H1 (cell line): Measurements from ENCODE around the gene EPB41L4B. TPM values are rescaled to one million over a fixed set of nuclear protein-coding genes. Genes with fewer than 3 reads are reported as not detected.

Source experiments
- CTCF ChIA-PET: fragments of 300-600 bp; sonication (Branson Sonifier 250); formaldehyde crosslinking; loops from one replicate; lab custom pipeline; 2021; ENCODE audit not compliant: partially characterized antibody; lab: Charles Lee
- POLR2A ChIA-PET: fragments of 300-600 bp; sonication (Branson Sonifier 250); formaldehyde crosslinking; loops from one replicate; lab custom pipeline; 2021; ENCODE audit warnings: inconsistent platforms; ENCODE audit not compliant: partially characterized antibody; lab: Charles Lee
- DNase-seq, 2 experiments: peaks; one replicate each; pipeline versions ENCODE4 v3.0.0 to v3.0.0-alpha.2; 2010 to 2022; ENCODE audit warnings: low spot score in 2 of 2, low read depth in 1 of 2, mixed read lengths in 1 of 2
- FAIRE-seq: peaks from 2 replicates; lab custom pipeline; 2011; peaks lifted over from hg19 to GRCh38; lab: Jason Lieb, UNC
- H2AFZ ChIP-seq: 2 replicates; pipeline ENCODE4 v1.8.1; 2012; ENCODE audit warnings: low read length, inconsistent platforms
- H2AK5ac ChIP-seq: 2 replicates; pipeline ENCODE4 v1.6.1; 2013; ENCODE audit warnings: low read depth, low read length
- H2BK120ac ChIP-seq: replicated peaks from 2 replicates; pipeline ENCODE3; 2013; ENCODE audit warnings: low read depth, low read length, inconsistent platforms
- H2BK12ac ChIP-seq: 2 replicates; pipeline ENCODE4 v1.6.1; 2013; ENCODE audit warnings: low read depth, low read length
- H2BK15ac ChIP-seq: 2 replicates; pipeline ENCODE4 v1.6.1; 2013; ENCODE audit warnings: low read length
- H2BK20ac ChIP-seq: 2 replicates; pipeline ENCODE4 v1.6.1; 2013; ENCODE audit warnings: low read length
- H2BK5ac ChIP-seq: 2 replicates; pipeline ENCODE4 v1.6.1; 2013; ENCODE audit warnings: low read depth, low read length
- H3K14ac ChIP-seq: 2 replicates; pipeline ENCODE4 v1.6.1; 2013; ENCODE audit warnings: inconsistent platforms; ENCODE audit not compliant: insufficient read length
- H3K18ac ChIP-seq: 2 replicates; pipeline ENCODE4 v1.6.1; 2013; ENCODE audit warnings: low read length; ENCODE audit errors: extremely low read depth
- H3K23ac ChIP-seq: 2 replicates; pipeline ENCODE4 v1.6.1; 2013; ENCODE audit warnings: inconsistent platforms; ENCODE audit not compliant: insufficient read length
- H3K23me2 ChIP-seq: 2 replicates; pipeline ENCODE4 v1.6.1; 2013; ENCODE audit warnings: low read depth, low read length
- H3K27ac ChIP-seq: 2 replicates; pipeline ENCODE4 v1.6.1; 2011; ENCODE audit warnings: low read depth, low read length, inconsistent platforms
- H3K27me3 ChIP-seq, 4 experiments: replicated peaks in 1 of 4; 1 replicate in 1 of 4; 2 replicates in 3 of 4; pipeline versions ENCODE4 v1.6.1 to v1.8.1; 2011 to 2013; ENCODE audit warnings: low read length in 3 of 4, mild to moderate bottlenecking in 3 of 4, inconsistent platforms in 2 of 4, mixed read lengths in 2 of 4, moderate library complexity in 1 of 4; ENCODE audit not compliant: control insufficient read depth in 3 of 4, insufficient read depth in 3 of 4; ENCODE audit errors: extremely low read depth in 1 of 4
- H3K36me3 ChIP-seq, 4 experiments: 2 replicates each; pipeline versions ENCODE4 v1.6.1 to v1.8.1; 2011 to 2013; ENCODE audit warnings: mild to moderate bottlenecking in 4 of 4, low read length in 3 of 4, moderate library complexity in 2 of 4, control low read depth in 1 of 4, inconsistent platforms in 1 of 4; ENCODE audit not compliant: insufficient read depth in 4 of 4, control insufficient read depth in 2 of 4
- H3K4ac ChIP-seq: replicated peaks from 2 replicates; pipeline ENCODE3; 2013; ENCODE audit warnings: low read length, low read depth, mixed read lengths, inconsistent platforms; ENCODE audit not compliant: insufficient read length
- H3K4me1 ChIP-seq, 4 experiments: replicated peaks in 1 of 4; 1 replicate in 1 of 4; 2 replicates in 3 of 4; pipeline versions ENCODE4 v1.6.1 to v1.8.1; 2011 to 2013; ENCODE audit warnings: low read length in 3 of 4, inconsistent platforms in 2 of 4, mixed read lengths in 1 of 4; ENCODE audit not compliant: insufficient read depth in 4 of 4, control insufficient read depth in 3 of 4
- H3K4me2 ChIP-seq, 2 experiments: 2 replicates each; pipeline versions ENCODE4 v1.6.1 to v1.8.1; 2011 to 2013; ENCODE audit warnings: low read depth in 2 of 2, low read length in 2 of 2, control low read depth in 1 of 2, inconsistent platforms in 1 of 2, mild to moderate bottlenecking in 1 of 2; ENCODE audit not compliant: insufficient read depth in 1 of 2
- H3K4me3 ChIP-seq, 4 experiments: fragments of 200-600, 300-600 bp in 1 of 4; sonication (generic), shearing (Covaris generic), sonication (Bioruptor Twin) in 1 of 4; 2 replicates each; pipeline versions ENCODE4 v1.5.1 to v1.8.1; 2011 to 2016; ENCODE audit warnings: low read length in 4 of 4, low read depth in 3 of 4, control low read depth in 2 of 4, inconsistent platforms in 2 of 4, mild to moderate bottlenecking in 2 of 4, mixed read lengths in 1 of 4, moderate library complexity in 1 of 4; ENCODE audit not compliant: insufficient read depth in 2 of 4; ENCODE audit errors: extremely low read depth in 1 of 4
- H3K56ac ChIP-seq: replicated peaks from 2 replicates; pipeline ENCODE3; 2013; ENCODE audit warnings: low read depth, mild to moderate bottlenecking, mixed read lengths, low read length, inconsistent platforms; ENCODE audit not compliant: insufficient read length
- H3K79me1 ChIP-seq: 2 replicates; pipeline ENCODE4 v1.6.1; 2013; ENCODE audit warnings: low read depth, low read length, control low read depth
- H3K79me2 ChIP-seq, 2 experiments: 2 replicates each; pipeline versions ENCODE4 v1.6.1 to v1.8.1; 2012 to 2013; ENCODE audit warnings: low read length in 2 of 2, mild to moderate bottlenecking in 2 of 2, inconsistent platforms in 1 of 2; ENCODE audit not compliant: insufficient read depth in 2 of 2, control insufficient read depth in 1 of 2
- H3K9ac ChIP-seq, 4 experiments: replicated peaks in 1 of 4; 1 replicate in 1 of 4; 2 replicates in 3 of 4; pipeline versions ENCODE4 v1.6.1 to v1.8.1; 2011 to 2013; ENCODE audit warnings: low read depth in 3 of 4, low read length in 3 of 4, control low read depth in 2 of 4, mild to moderate bottlenecking in 2 of 4, moderate library complexity in 2 of 4, inconsistent platforms in 1 of 4; ENCODE audit errors: extremely low read depth in 1 of 4
- H3K9me3 ChIP-seq, 2 experiments: 2 replicates each; pipeline versions ENCODE4 v1.6.1 to v1.8.1; 2012 to 2013; ENCODE audit warnings: mild to moderate bottlenecking in 2 of 2, moderate library complexity in 2 of 2, control low read depth in 1 of 2, inconsistent platforms in 1 of 2, low read depth in 1 of 2, low read length in 1 of 2, mixed read lengths in 1 of 2; ENCODE audit not compliant: insufficient read depth in 2 of 2
- H4K20me1 ChIP-seq, 2 experiments: replicated peaks in 1 of 2; 2 replicates each; pipeline versions ENCODE3 to v1.8.1; 2011 to 2013; ENCODE audit warnings: inconsistent platforms in 2 of 2, low read length in 2 of 2, mild to moderate bottlenecking in 1 of 2; ENCODE audit not compliant: insufficient read depth in 2 of 2, control insufficient read depth in 1 of 2
- H4K5ac ChIP-seq: 2 replicates; pipeline ENCODE4 v1.6.1; 2013; ENCODE audit warnings: low read length, low read depth, mixed read lengths, inconsistent platforms; ENCODE audit not compliant: insufficient read length
- H4K8ac ChIP-seq: 2 replicates; pipeline ENCODE4 v1.8.0; 2013; ENCODE audit warnings: mild to moderate bottlenecking, moderate library complexity, low read length, inconsistent platforms; ENCODE audit not compliant: insufficient read depth; ENCODE audit errors: extremely low read depth
- H4K91ac ChIP-seq: replicated peaks from 2 replicates; pipeline ENCODE3; 2013; ENCODE audit warnings: low read length, mixed read lengths, inconsistent platforms; ENCODE audit not compliant: insufficient read length
- BRCA1 ChIP-seq: IDR thresholded peaks from 2 replicates; pipeline ENCODE4 v1.6.1; 2012; ENCODE audit warnings: low read depth, low read length, improper control_type of control experiment
- CHD1 ChIP-seq: IDR thresholded peaks from 2 replicates; pipeline ENCODE4 v1.6.1; 2012; ENCODE audit warnings: low read depth, low read length, improper control_type of control experiment
- CREB1 ChIP-seq: IDR thresholded peaks from 2 replicates; pipeline ENCODE4 v1.6.1; 2012; ENCODE audit warnings: inconsistent platforms
- E2F6 ChIP-seq: IDR thresholded peaks from 2 replicates; pipeline ENCODE4 v1.6.1; 2012; ENCODE audit warnings: inconsistent platforms
- WGBS, 2 experiments: shearing (Covaris generic) in 1 of 2; methylation state at CpG; one replicate each; pipeline versions ENCODE4 v1.1.6 to v1.1.7; 2013 to 2015; ENCODE audit warnings: low lambda C conversion rate in 2 of 2, mixed read lengths in 2 of 2, inconsistent platforms in 1 of 2, low coverage in 1 of 2, missing lambda C conversion rate in 1 of 2; ENCODE audit not compliant: insufficient replicate concordance in 2 of 2, insufficient coverage in 1 of 2, insufficient read length in 1 of 2; ENCODE audit errors: extremely low coverage in 1 of 2, missing lambda C conversion rate in 1 of 2; 5-methylcytosine and 5-hydroxymethylcytosine counted together
- polyA plus RNA-seq, 7 experiments: library from polyadenylated mRNA; depleted of rRNA in 3 of 7; stranded (reverse) in 5 of 7; unstranded in 2 of 7; fragments of >200 nt in 5 of 7; fragments of 200-250 nt in 2 of 7; gene quantifications; 1 replicate in 5 of 7; 2 replicates in 1 of 7; 4 replicates in 1 of 7; pipeline versions ENCODE4 v1.2.1 to v1.2.3, GENCODE V29; 2011 to 2013; ENCODE audit warnings: missing spikeins in 2 of 7, mixed read lengths in 2 of 7
- total RNA-seq: library from RNA; stranded (reverse); fragmentation: NEBNext Ultra II Directional; extraction: Animal tissue kit (Norgen Biotek cat#: 25700); gene quantifications from 2 replicates; pipeline ENCODE4 v1.2.1, GENCODE V29; 2021

EPB41L4B gene
- total and polyA plus RNA-seq, 2 of the 8 experiments (the other 6 are each of a cell fraction or from before 2014, with no cell fraction given), result 11.9 to 25.0 TPM

DNA sequence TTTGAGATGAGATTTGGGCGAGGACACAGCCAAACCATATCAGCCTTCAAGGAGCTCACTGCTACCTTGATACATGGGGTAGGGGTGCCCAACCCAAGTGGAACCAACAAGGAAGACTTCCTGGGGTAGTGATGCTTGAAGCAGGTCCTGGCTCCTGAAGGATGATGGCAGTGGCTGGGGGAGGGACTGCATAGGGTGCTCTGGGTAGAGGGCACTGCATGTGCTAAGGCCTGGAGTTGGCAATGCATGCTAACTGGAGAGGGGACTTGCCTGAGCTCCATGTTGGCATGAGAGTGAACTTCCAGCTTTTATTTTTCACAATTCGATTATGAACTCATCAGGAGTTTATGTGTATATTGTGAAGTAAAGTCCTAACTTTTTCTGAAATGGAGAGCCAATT lies 95.2 kb downstream of the EPB41L4B start:
- Histone ChIP-seq H4K8ac (no peak overlapping the region), H2BK15ac (no peak overlapping the region), H3K79me1 (no peaks in the 10 kb centered on the region), H3K23ac (no peak overlapping the region), H3K4me3 (no peak overlapping the region), H4K5ac (no peak overlapping the region), H2AFZ (no peak overlapping the region), H3K4me1 (no peaks in the 10 kb centered on the region), H3K23me2 (no peaks in the 10 kb centered on the region), H3K36me3 (no peaks in the 10 kb centered on the region), H3K56ac (no peak overlapping the region), H3K14ac (no peak overlapping the region), H3K18ac (no peak overlapping the region), H2BK5ac (no peak overlapping the region), H3K27me3 (peaks cover 0 to under 1% (median 0%) of the 10 kb centered on the region in 4 experiments; a peak in 2 of 7 replicates), H2BK120ac (no peak overlapping the region), H2BK20ac (no peak overlapping the region), H4K20me1 (no peaks in the 10 kb centered on the region), H4K91ac (no peak overlapping the region), H3K4ac (no peak overlapping the region), H3K79me2 (no peaks in the 10 kb centered on the region), H2BK12ac (no peak overlapping the region), H3K4me2 (no peak overlapping the region), H3K9ac (no peak overlapping the region), H3K9me3 (no peaks in the 10 kb centered on the region), H3K27ac (no peak overlapping the region), H2AK5ac (no peak overlapping the region)
- CTCF ChIA-PET, result interaction anchor here (0.7 to 1.9 kb wide), 6 partner anchors 8 to 189 kb away, joined by 3 to 7 read pairs (median 4); no protein-coding TSS in a partner anchor
- POLR2A ChIA-PET, result no interaction called here
- no peak for DNase-seq
- no peak for TF ChIP-seq CHD1
- TF ChIP-seq BRCA1, result no peak
- no peak for TF ChIP-seq CREB1
- TF ChIP-seq E2F6, result no peak
- 88% methylated on average over 2 of the region's 2 CpGs; no CpG with 5 or more reads in 1 of the 2 experiments for WGBS, 2 experiments
- no peak for FAIRE-seq
